Caco-2 (cell line): ENCODE data around the gene SPATC1L. TPM values are rescaled to one million over a fixed set of nuclear protein-coding genes. Genes with fewer than 3 reads are reported as not detected.

Experiments
- BruUV-seq: library from RNA; stranded (reverse); fragments of 400-500 nt; replicated peaks from 2 replicates; lab custom pipeline; 2021; lab: Mats Ljungman, UMichigan
- CTCF ChIA-PET: fragments of 300-600 bp; sonication (Branson Sonifier 250); formaldehyde crosslinking; loops from one replicate; lab custom pipeline; 2022; ENCODE audit warnings: antibody characterized with exemption; lab: Charles Lee
- POLR2A ChIA-PET: fragments of 300-600 bp; sonication (Branson Sonifier 250); formaldehyde crosslinking; loops from one replicate; lab custom pipeline; 2022; ENCODE audit warnings: antibody characterized with exemption; lab: Charles Lee
- DNase-seq, 2 experiments: peaks; one replicate each; pipeline versions ENCODE4 v3.0.0 to v3.0.0-alpha.2; 2020 to 2022
- H3K27me3 ChIP-seq: replicated peaks from 2 replicates; pipeline ENCODE4 v1.6.0; 2011; ENCODE audit warnings: low read length; ENCODE audit not compliant: control insufficient read depth, insufficient read depth
- H3K36me3 ChIP-seq: 2 replicates; pipeline ENCODE4 v1.5.1; 2011; ENCODE audit warnings: low read length; ENCODE audit not compliant: control insufficient read depth, insufficient read depth
- H3K4me1 ChIP-seq: fragments of 250-450 bp; sonication (Bioruptor Pico); 2 replicates; pipeline ENCODE4 v1.5.1; 2020; ENCODE audit warnings: mild to moderate bottlenecking
- H3K4me3 ChIP-seq: 2 replicates; pipeline ENCODE4 v1.5.1; 2011; ENCODE audit warnings: low read depth, mild to moderate bottlenecking, control low read depth, low read length
- H3K9me3 ChIP-seq: fragments of 250-450 bp; sonication (Bioruptor Pico); 2 replicates; pipeline ENCODE4 v1.5.1; 2020; ENCODE audit warnings: mild to moderate bottlenecking, moderate library complexity
- H3K27ac Mint-ChIP-seq: one replicate; pipeline ENCODE4 v1.8.0; 2022; ENCODE audit warnings: mixed read lengths; ENCODE audit not compliant: unreplicated experiment
- H3K27me3 Mint-ChIP-seq: one replicate; pipeline ENCODE4 v1.8.0; 2022; ENCODE audit warnings: mixed read lengths; ENCODE audit not compliant: insufficient read depth, unreplicated experiment
- H3K36me3 Mint-ChIP-seq: one replicate; pipeline ENCODE4 v1.8.0; 2022; ENCODE audit warnings: mild to moderate bottlenecking, mixed read lengths; ENCODE audit not compliant: insufficient read depth, unreplicated experiment
- H3K4me1 Mint-ChIP-seq: one replicate; pipeline ENCODE4 v1.8.0; 2022; ENCODE audit warnings: low read depth, mixed read lengths; ENCODE audit not compliant: unreplicated experiment
- H3K4me3 Mint-ChIP-seq: one replicate; pipeline ENCODE4 v1.8.0; 2022; ENCODE audit warnings: mild to moderate bottlenecking, moderate library complexity, mixed read lengths; ENCODE audit not compliant: unreplicated experiment
- H3K9me3 Mint-ChIP-seq: one replicate; pipeline ENCODE4 v1.8.0; 2022; ENCODE audit warnings: mixed read lengths; ENCODE audit not compliant: unreplicated experiment
- CTCF ChIP-seq, 2 experiments: fragments of 200-600 bp in 1 of 2; IDR thresholded peaks; 1 replicate in 1 of 2; 2 replicates in 1 of 2; pipeline versions ENCODE4 v1.5.1 to v1.8.0; 2011 to 2022; ENCODE audit warnings: antibody characterized with exemption in 1 of 2, control low read depth in 1 of 2, inconsistent platforms in 1 of 2, low read depth in 1 of 2, low read length in 1 of 2, mild to moderate bottlenecking in 1 of 2, moderate library complexity in 1 of 2; ENCODE audit not compliant: insufficient read depth in 1 of 2, severe bottlenecking in 1 of 2, unreplicated experiment in 1 of 2
- intact Hi-C: fragments of 100-400 bp; cut with micrococcal nuclease; formaldehyde crosslinking; loops from one replicate; pipeline ENCODE4 v1.10.0; 2022; ENCODE audit not compliant: unreplicated experiment
- total RNA-seq: library from RNA; stranded (reverse); gene quantifications from 2 replicates; pipeline ENCODE4 v1.2.3, GENCODE V29; 2022

The SPATC1L gene
- total RNA-seq, 1 experiment from 2014 or later: 3.1 TPM

DNA sequence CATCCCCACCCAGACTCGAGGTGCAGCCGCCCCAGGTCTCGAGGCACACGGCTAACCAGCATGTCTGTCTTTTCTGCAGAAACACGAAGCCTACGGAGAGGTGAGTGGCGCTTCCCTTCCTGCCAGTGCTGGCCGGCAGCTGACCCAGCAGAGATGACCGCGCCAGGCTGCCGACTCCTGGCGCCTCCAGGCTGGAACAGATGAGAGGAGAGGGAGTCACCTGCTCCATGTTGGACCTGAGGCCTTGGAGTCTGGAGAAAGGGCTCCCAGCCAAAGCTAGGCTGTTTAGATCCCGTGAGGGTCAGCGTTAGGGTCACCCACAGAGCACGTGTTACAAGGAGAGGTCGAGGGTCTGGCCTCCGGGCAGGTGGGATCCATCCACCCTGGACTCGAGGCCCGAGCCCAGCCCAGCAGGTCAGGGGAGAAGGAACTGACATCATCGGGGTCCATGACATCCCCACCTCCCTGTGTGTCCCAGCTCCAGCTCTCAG, 71.5 kb downstream of the SPATC1L start:
- Mint-ChIP-seq H3K27me3 (no peaks in the 10 kb centered on the region), H3K4me1 (no peaks in the 10 kb centered on the region), H3K9me3 (peaks cover 10% of the 10 kb centered on the region), H3K4me3 (no peak overlapping the region), H3K36me3 (no peaks in the 10 kb centered on the region), H3K27ac (no peak overlapping the region)
- H3K36me3 ChIP-seq: no peaks in the 10 kb centered on the region
- no peak for TF ChIP-seq CTCF (IDR thresholded peaks at IDR 0.05; ENCODE audit: insufficient read depth in 1 of 2, low read depth in 1 of 2, low read length in 1 of 2, severe bottlenecking in 1 of 2, unreplicated experiment in 1 of 2)
- no peaks in the 10 kb centered on the region for H3K27me3 ChIP-seq
- no peaks in the 10 kb centered on the region for H3K4me1 ChIP-seq
- DNase-seq: peak in 1 of 2 experiments; percentile 25
- H3K4me3 ChIP-seq: no peak overlapping the region
- intact Hi-C loops: no loop called here
- ChIA-PET CTCF (no interaction called here), POLR2A (no interaction called here)
- BruUV-seq: no TSS peak
- H3K9me3 ChIP-seq: 0 out of 2 replicates have a peak, but pooled peaks cover 6% of the 10 kb centered on the region

DNA sequence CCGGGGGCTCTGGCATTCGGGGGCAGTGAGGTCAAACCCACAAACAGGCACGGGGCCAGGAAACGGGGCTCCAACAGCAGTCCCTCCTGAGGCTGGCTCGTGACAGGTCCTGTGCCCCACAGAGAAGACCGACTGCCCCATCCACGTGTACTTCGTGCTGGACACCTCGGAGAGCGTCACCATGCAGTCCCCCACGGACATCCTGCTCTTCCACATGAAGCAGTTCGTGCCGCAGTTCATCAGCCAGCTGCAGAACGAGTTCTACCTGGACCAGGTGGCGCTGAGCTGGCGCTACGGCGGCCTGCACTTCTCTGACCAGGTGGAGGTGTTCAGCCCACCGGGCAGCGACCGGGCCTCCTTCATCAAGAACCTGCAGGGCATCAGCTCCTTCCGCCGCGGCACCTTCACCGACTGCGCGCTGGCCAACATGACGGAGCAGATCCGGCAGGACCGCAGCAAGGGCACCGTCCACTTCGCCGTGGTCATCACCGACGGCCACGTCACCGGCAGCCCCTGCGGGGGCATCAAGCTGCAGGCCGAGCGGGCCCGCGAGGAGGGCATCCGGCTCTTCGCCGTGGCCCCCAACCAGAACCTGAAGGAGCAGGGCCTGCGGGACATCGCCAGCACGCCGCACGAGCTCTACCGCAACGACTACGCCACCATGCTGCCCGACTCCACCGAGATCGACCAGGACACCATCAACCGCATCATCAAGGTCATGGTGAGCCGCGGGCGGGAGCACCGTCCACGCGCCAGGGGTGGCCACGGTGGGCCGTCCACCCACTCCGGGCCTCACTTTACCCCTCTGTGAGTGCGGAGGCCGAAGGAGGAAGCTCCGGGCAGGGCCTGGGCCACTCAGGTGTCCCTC, 72.2 kb downstream of the SPATC1L start:
- Mint-ChIP-seq H3K4me1 (no peaks in the 10 kb centered on the region), H3K36me3 (no peaks in the 10 kb centered on the region), H3K9me3 (peaks cover 17% of the 10 kb centered on the region), H3K4me3 (no peak overlapping the region), H3K27ac (no peak overlapping the region), H3K27me3 (no peaks in the 10 kb centered on the region)
- Histone ChIP-seq H3K9me3 (0 out of 2 replicates have a peak, but pooled peaks cover 6% of the 10 kb centered on the region), H3K27me3 (no peaks in the 10 kb centered on the region), H3K4me3 (no peak overlapping the region), H3K36me3 (no peaks in the 10 kb centered on the region), H3K4me1 (no peaks in the 10 kb centered on the region)
- intact Hi-C loops: no loop called here
- peak in 1 of 2 experiments; percentile 23 for DNase-seq
- ChIA-PET POLR2A (no interaction called here), CTCF (no interaction called here)
- no TSS peak for BruUV-seq
- no peak for TF ChIP-seq CTCF (IDR thresholded peaks at IDR 0.05; ENCODE audit: insufficient read depth in 1 of 2, low read depth in 1 of 2, low read length in 1 of 2, severe bottlenecking in 1 of 2, unreplicated experiment in 1 of 2)

DNA sequence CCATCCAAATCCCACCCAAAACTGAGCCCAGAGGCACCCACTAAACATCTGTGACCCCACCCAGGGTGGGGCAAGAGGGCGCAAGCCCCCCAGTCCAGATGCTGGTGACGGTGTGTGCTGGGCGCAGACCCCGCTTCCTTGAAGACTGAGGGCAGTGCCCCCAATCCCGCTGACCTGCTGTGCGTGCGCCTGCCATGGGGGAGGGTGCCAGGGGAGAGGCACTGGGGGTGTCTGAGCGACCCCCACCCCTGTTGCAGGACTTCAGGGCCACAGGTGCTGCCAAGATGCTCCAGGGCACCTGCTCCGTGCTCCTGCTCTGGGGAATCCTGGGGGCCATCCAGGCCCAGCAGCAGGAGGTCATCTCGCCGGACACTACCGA, 73.1 kb downstream of the SPATC1L start:
- H3K4me1 ChIP-seq: no peaks in the 10 kb centered on the region
- Mint-ChIP-seq H3K27ac (no peak overlapping the region), H3K4me1 (no peaks in the 10 kb centered on the region), H3K9me3 (peaks cover 19% of the 10 kb centered on the region), H3K27me3 (no peaks in the 10 kb centered on the region), H3K4me3 (no peak overlapping the region), H3K36me3 (no peaks in the 10 kb centered on the region)
- no peak for TF ChIP-seq CTCF (IDR thresholded peaks at IDR 0.05; ENCODE audit: insufficient read depth in 1 of 2, low read depth in 1 of 2, low read length in 1 of 2, severe bottlenecking in 1 of 2, unreplicated experiment in 1 of 2)
- no peak overlapping the region for H3K4me3 ChIP-seq
- POLR2A ChIA-PET: no interaction called here
- no peak for DNase-seq
- intact Hi-C loops: no loop called here
- peaks cover 9% of the 10 kb centered on the region; the same call in 1 of the 2 replicates for H3K9me3 ChIP-seq
- BruUV-seq: no TSS peak
- no peaks in the 10 kb centered on the region for H3K36me3 ChIP-seq
- no peaks in the 10 kb centered on the region for H3K27me3 ChIP-seq
- CTCF ChIA-PET: no interaction called here

Other genes with a start within 250 kb of the SPATC1L start
- gene COL6A1, start 202.7 kb downstream of the SPATC1L start, total RNA-seq: 31.9 and 33.4 TPM in 2 replicates
- gene COL6A2, start 86.3 kb downstream of the SPATC1L start, total RNA-seq: 8.8 and 11.1 TPM in 2 replicates
- gene FTCD, start 28.9 kb downstream of the SPATC1L start, total RNA-seq: 3.5 and 4.5 TPM in 2 replicates
- gene LSS, start 44.3 kb upstream of the SPATC1L start, total RNA-seq: 121 and 127 TPM in 2 replicates
- gene MCM3AP, start 101.2 kb upstream of the SPATC1L start, total RNA-seq: 88.1 and 102 TPM in 2 replicates
- 10.6 and 11.5 TPM in 2 replicates for gene YBEY, start 101.9 kb upstream of the SPATC1L start, total RNA-seq
- gene C21orf58, start 139.4 kb upstream of the SPATC1L start, total RNA-seq: 17.7 and 18.6 TPM in 2 replicates
- 38.4 and 44.2 TPM in 2 replicates for gene PCNT, start 139.7 kb upstream of the SPATC1L start, total RNA-seq